Right lung (tissue), 5 donors: ENCODE data around the gene ZNF888. TPM values are rescaled to one million over a fixed set of nuclear protein-coding genes. Genes with fewer than 3 reads are reported as not detected.
"Not testable (repeated sequence)": the region's sequence is repeated elsewhere in the genome, so short reads cannot be mapped to it uniquely, and the experiment has no call there.

Experiments
- DNase-seq, 2 donors: peaks; one replicate each; pipeline ENCODE4 v3.0.0-alpha.2; 2013
- polyA plus RNA-seq, 5 donors: library from polyadenylated mRNA; unstranded; fragments of 120-200 nt; gene quantifications; one replicate each; pipeline versions ENCODE4 v1.2.1 to v1.2.3, GENCODE V29; 2013; ENCODE audit warnings: inconsistent platforms in 1 of 5, low replicate concordance in 1 of 5; ENCODE audit not compliant: insufficient read length in 5 of 5, insufficient read depth in 1 of 5

The ZNF888 gene
- polyA plus RNA-seq, 5 donors, result 10.0 to 15.1 (median 13.5) TPM

- DNase-seq, result no peak
Measured at GRCh38 chr19:52889076-52889475, 34.2 kb downstream of the ZNF888 start.

- no peak for DNase-seq
Measured at GRCh38 chr19:52880895-52881389, 42.3 kb downstream of the ZNF888 start.

- not testable (repeated sequence) for DNase-seq
Measured at GRCh38 chr19:52872996-52873395, 50.2 kb downstream of the ZNF888 start.

GRCh38 chr19:52871466-52871865 lies 51.8 kb downstream of the ZNF888 start:
- DNase-seq, result no peak

- DNase-seq, result not testable (repeated sequence)
Measured at GRCh38 chr19:52868031-52868430, 55.2 kb downstream of the ZNF888 start.

GRCh38 chr19:52857378-52858191 lies 65.6 kb downstream of the ZNF888 start, which contains the start of gene ZNF468:
Gene ZNF468, minus strand, starts transcription at chr19:52857619. Its CDS starts 3,347 bp downstream, at chr19:52854272.
- DNase-seq, result peak; percentile 39 to 47

GRCh38 chr19:52856540-52857377 lies 66.5 kb downstream of the ZNF888 start:
- not testable (repeated sequence) for DNase-seq

Other genes starting within 250 kb of the ZNF888 start
- gene ZNF611, start 188.4 kb downstream of the ZNF888 start, polyA plus RNA-seq, result 10 to 100 TPM in 4 of 5 donors, 1 to 10 TPM in 1; 9.6 to 17.2 (median 15.2) TPM
- gene ZNF600, start 136.6 kb downstream of the ZNF888 start, polyA plus RNA-seq, result 10 to 100 TPM in 1 of 5 donors, 1 to 10 TPM in 4; 6.4 to 11.7 (median 7.7) TPM
- 10 to 100 TPM; 10.8 to 17.4 (median 16.6) TPM for gene ZNF28, start 101.8 kb downstream of the ZNF888 start, polyA plus RNA-seq
- gene ZNF468, start 65.8 kb downstream of the ZNF888 start, polyA plus RNA-seq, result 10 to 100 TPM; 26.4 to 39.5 (median 32.1) TPM
- 10 to 100 TPM; 21.8 to 35.2 (median 29.9) TPM for gene ZNF320, start 25.8 kb downstream of the ZNF888 start, polyA plus RNA-seq
- gene ZNF816, start 39.5 kb upstream of the ZNF888 start, polyA plus RNA-seq, result 10 to 100 TPM; 12.0 to 21.6 (median 18.9) TPM
- under 1 TPM in 1 of 5 donors, not detected in 4; 0.06 TPM for gene ERVV-1, start 90.5 kb upstream of the ZNF888 start, polyA plus RNA-seq
- under 1 TPM in 1 of 5 donors, not detected in 4; 0.08 TPM for gene ERVV-2, start 121.3 kb upstream of the ZNF888 start, polyA plus RNA-seq
- gene ZNF160, start 180.0 kb upstream of the ZNF888 start, polyA plus RNA-seq, result 10 to 100 TPM; 26.2 to 72.7 (median 54.0) TPM
- 10 to 100 TPM; 15.5 to 28.3 (median 25.2) TPM for gene ZNF415, start 209.5 kb upstream of the ZNF888 start, polyA plus RNA-seq
- gene ZNF347, start 235.6 kb upstream of the ZNF888 start, polyA plus RNA-seq, result 10 to 100 TPM in 4 of 5 donors, 1 to 10 TPM in 1; 9.2 to 16.5 (median 15.1) TPM